Epithelial cell of esophagus (primary cell): ENCODE results near the gene TLE2.

Experiments used
- DNase-seq: peaks from one replicate; pipeline ENCODE4 v3.0.0; 2010; ENCODE audit warnings: low read depth
- H3K4me3 ChIP-seq: 2 replicates; pipeline ENCODE4 v1.5.1; 2011; ENCODE audit warnings: mild to moderate bottlenecking, low read length, control low read depth
- TF ChIP-seq, protein P1 (sequence below): IDR thresholded peaks from 2 replicates; pipeline ENCODE4 v1.5.1; 2011; ENCODE audit warnings: low read depth, mild to moderate bottlenecking, low read length, control low read depth, inconsistent platforms; ENCODE audit not compliant: insufficient read depth; ENCODE audit errors: missing control alignments

Gene TLE2

DNA sequence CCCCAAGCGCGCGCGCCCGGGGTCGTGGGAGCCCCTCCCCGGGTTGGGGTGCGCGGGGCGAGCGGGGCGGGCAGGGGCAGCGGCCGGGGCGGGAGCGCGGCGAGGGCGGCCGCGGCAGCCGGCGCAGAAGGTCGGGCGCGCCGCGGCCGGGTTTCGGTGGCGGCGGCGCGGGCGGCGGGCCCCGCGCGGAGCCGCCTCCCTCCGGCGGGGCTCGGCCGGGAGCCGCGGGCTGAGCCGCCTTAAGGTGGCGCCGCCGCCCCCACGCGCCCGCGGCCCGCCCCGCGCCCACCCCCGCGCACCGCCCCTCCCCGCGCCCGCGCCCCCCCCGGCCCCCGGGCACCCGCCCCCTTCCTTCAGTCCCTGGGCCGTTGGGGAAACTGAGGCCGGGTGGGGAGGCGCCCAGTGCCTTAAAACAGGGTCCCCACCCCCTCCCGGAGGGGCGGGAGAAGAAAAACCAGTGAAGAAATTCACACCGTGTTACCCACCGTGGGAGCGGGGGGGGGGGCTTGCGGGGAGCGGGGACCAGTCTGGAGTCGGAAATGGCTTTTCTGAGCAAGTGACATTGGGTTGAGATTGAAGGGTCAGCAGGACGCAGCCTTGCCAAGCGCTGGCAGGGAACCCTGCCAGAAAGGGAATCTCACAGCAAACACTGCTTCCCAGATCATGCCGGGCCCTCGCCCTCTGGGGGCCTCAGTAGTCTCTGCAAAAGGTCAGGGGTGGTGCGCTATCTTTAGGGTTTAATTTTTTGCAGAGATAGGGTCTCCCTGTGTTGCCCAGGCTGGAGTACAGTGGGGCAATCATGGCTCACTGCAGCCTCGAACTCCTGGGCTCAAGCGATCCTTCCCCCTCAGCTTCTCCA, at the start of gene TLE2:
TSS of gene TLE2 (minus strand) at position 216 of the 859 bp plus-strand sequence. CDS start 376 bp downstream, outside the sequence.
- H3K4me3 ChIP-seq, result peak within 1 kb of the TSS; percentile 39
- TF ChIP-seq, protein P1, sequence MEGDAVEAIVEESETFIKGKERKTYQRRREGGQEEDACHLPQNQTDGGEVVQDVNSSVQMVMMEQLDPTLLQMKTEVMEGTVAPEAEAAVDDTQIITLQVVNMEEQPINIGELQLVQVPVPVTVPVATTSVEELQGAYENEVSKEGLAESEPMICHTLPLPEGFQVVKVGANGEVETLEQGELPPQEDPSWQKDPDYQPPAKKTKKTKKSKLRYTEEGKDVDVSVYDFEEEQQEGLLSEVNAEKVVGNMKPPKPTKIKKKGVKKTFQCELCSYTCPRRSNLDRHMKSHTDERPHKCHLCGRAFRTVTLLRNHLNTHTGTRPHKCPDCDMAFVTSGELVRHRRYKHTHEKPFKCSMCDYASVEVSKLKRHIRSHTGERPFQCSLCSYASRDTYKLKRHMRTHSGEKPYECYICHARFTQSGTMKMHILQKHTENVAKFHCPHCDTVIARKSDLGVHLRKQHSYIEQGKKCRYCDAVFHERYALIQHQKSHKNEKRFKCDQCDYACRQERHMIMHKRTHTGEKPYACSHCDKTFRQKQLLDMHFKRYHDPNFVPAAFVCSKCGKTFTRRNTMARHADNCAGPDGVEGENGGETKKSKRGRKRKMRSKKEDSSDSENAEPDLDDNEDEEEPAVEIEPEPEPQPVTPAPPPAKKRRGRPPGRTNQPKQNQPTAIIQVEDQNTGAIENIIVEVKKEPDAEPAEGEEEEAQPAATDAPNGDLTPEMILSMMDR, result no peak
- no peak for DNase-seq

DNA sequence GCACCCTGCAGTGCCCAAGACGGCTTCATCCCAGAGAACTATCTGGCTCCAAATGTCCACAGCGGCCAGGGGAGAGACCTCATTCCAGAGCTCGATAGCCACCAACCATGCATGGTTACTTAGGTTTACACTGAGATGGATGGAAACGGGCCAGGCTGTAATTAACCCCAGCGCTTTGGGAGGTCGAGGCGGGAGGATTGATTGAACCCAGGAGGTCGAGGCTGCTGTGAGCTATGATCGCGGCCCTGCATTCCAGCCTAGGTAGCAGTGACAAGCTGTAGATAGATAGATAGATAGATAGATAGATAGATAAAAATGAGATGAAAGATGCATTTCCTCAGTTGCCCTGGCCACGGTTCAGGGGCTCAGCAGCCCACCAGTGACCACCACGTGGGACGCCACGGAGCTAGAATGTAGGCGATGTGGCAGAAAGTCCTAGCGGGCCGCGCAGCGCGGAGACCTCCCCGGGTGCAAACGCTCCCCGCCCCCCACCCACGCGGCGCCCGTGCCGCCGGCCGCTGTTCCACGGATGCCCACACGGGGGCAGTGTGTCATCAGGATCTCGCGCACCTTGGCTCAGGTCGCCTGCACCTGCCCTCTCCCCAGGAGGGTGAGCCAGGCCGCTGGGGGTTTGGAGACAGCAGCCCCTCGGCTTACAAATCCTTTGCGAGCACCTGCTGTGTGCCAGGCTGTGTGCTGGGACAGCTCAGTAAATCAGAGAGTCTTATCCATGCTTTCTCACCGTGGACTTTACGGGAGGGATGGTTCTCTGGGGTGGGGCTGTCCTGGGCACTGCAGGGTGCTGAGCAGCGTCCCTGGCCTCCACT, 46.7 kb upstream of the TLE2 start:
- DNase-seq, result peak; percentile 40
- TF ChIP-seq, protein P1, result peak; percentile 69
- H3K4me3 ChIP-seq, result no peak overlapping the region

DNA sequence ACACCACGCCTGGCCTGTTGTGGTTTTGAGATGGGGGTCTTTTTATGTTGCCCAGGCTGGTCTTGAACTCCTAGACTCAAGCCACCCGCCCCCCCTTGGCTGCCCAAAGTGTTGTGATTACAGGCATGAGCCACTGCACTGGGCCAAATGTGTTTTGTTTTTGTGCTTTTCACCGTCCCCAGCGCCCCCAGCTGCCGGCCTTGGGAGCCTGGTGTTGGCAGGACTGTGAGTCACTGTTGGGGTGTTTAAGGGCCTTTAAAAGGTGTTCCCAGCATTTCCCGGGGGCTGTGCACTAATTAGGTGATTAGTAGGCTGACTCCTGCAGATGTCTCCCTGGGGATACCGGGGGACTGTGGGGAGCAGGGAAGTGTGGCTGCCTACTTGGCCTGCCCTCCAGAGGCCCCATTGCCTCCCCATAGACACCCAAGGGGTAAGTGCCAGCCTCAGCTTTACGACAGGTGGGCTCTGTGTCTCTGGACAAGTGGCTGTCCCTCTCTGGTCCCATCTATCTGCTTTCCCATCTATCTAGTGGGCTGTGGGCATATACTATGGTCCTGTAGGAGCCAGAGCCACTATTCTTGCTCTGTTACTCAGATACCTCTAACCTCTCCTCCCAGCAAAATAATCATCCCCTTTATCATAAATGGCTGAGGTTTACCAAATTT, 45.0 kb upstream of the TLE2 start:
- H3K4me3 ChIP-seq, result no peak overlapping the region
- TF ChIP-seq, protein P1, result peak; percentile 11
- DNase-seq, result peak; percentile 37

DNA sequence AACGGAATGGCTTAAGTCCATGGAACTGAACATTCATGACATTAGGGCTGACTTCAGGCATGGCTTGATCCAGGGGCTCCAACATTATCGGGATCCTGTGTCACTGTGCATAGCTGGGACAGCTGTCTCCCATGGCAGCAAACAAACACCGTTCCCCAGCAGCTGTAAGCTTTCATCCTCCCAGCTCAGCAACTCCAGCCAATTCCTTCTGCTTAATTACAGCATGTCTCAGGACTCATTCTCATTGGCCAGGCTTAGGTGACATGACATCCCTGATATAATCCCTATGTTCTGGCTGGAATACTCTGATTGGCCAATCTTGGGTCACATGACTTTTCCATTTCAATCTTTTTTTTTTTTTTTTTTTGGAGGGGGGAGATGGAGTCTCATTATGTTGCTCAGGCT, 44.1 kb upstream of the TLE2 start:
- H3K4me3 ChIP-seq, result no peak overlapping the region
- DNase-seq, result peak; percentile 40
- TF ChIP-seq, protein P1, result no peak

DNA sequence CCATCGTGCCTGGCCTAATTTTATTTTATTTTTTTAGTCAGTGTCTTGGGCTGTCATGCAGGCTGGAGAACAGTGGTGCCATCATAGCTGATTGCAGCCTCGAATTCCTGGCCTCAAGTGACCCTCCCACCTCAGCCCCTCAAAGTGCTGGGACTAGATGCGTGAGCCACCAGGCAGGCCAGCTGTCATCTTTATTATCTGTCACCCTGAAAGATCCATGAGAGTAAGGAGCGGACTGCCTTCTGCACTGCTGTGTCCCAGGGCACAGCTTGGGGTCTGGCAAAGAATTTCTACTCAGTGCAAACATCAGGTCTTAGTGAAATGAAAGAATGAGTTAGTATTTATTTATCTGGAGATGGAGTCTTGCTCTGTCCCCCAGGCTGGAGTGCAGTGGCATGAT, 42.7 kb upstream of the TLE2 start:
- no peak for DNase-seq
- no peak overlapping the region for H3K4me3 ChIP-seq
- TF ChIP-seq, protein P1, result no peak

DNA sequence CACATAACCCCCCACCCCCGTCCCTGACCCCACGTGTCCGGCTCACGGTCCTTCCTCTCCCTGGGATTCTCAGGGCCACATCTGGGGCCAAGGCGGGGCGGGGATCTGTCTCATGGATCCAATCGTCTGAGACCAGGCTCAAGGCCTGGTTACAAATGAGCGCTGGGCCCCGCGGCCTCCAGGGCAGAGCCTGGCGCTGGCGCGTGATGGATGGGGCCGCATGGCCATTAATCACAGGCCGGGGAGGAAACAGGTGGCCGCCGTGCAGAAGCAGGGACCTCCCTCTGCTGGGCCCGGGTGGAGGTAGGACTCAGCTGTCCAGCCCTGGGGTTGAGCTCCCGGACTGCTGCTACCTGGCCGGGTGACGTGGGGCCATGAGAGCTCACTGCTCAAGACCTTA, 39.0 kb upstream of the TLE2 start:
- TF ChIP-seq, protein P1, result no peak
- H3K4me3 ChIP-seq, result no peak overlapping the region
- no peak for DNase-seq
